Measurements from ENCODE around the gene C1QTNF4. TPM values are rescaled to one million over a fixed set of nuclear protein-coding genes. Genes with fewer than 3 reads are reported as not detected.
A peak's percentile ranks its signal among the peaks of the same experiment; 100 is the strongest.
"Not testable (repeated sequence)": the region's sequence is repeated elsewhere in the genome, so short reads cannot be mapped to it uniquely, and the experiment has no call there.

The C1QTNF4 gene
- total and polyA plus RNA-seq, 4 donors: 0.40 to 1.8 (median 1.1) TPM

GRCh38 chr11:47564933-47565339 is 29.3 kb downstream of the C1QTNF4 start:
- Histone ChIP-seq H3K9ac (ENCODE audit: insufficient read depth in 1 of 2, low read length in 2 of 2) (peak overlapping the region; percentile 61 to 88), H3K27ac (ENCODE audit: low read depth in 1 of 2, low read length in 1 of 2) (peak overlapping the region; percentile 38 to 91), H3K9me3 (ENCODE audit: control insufficient read depth in 4 of 4, insufficient read depth in 3 of 4, low read length in 3 of 4) (no peaks in the 10 kb centered on the region), H3K36me3 (ENCODE audit: control insufficient read depth in 4 of 4, insufficient read depth in 4 of 4, low read length in 4 of 4) (peaks cover 0 to 8% (median 4%) of the 10 kb centered on the region in 4 donors), H3K4me3 (peak overlapping the region; percentile 75), H3K27me3 (ENCODE audit: control insufficient read depth in 3 of 3, insufficient read depth in 3 of 3, low read length in 2 of 3) (no peaks in the 10 kb centered on the region), H3K4me1 (ENCODE audit: control insufficient read depth in 5 of 5, insufficient read depth in 5 of 5, low read length in 5 of 5) (peaks cover 0 to 9% (median 0%) of the 10 kb centered on the region in 5 donors)
- no peak for ATAC-seq (ENCODE audit: insufficient read depth, low FRiP score)
- WGBS, 2 donors: 10% methylated on average over 11 of the region's 11 CpGs
- no peak for DNase-seq
- no peak for TF ChIP-seq CTCF (IDR thresholded peaks at IDR 0.05; ENCODE audit: control extremely low read depth, extremely low read depth)

DNA sequence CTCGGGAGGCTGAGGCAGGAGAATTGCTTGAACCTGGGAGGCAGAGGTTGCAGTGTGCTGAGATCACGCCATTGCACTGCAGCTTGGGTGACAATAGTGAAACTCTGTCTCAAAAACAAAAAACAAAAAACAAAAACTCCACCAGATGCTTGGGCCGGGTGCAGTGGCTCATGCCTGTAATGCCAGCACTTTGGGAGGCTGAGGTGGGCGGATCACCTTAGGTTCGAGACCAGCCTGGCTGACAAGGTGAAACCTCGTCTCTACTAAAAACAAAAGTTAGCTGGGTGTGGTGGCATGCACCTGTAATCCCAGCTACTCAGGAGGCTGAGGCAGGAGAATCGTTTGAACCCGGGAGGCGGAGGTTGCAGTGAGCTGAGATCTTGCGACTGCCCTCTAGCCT is 29.8 kb downstream of the C1QTNF4 start:
- H3K9ac ChIP-seq (ENCODE audit: insufficient read depth in 1 of 2, low read length in 2 of 2); H3K4me1 ChIP-seq (ENCODE audit: control insufficient read depth in 5 of 5, insufficient read depth in 5 of 5, low read length in 5 of 5); H3K9me3 ChIP-seq (ENCODE audit: control insufficient read depth in 4 of 4, insufficient read depth in 3 of 4, low read length in 3 of 4); H3K4me3 ChIP-seq; H3K36me3 ChIP-seq (ENCODE audit: control insufficient read depth in 4 of 4, insufficient read depth in 4 of 4, low read length in 4 of 4); ATAC-seq (ENCODE audit: insufficient read depth, low FRiP score); H3K27me3 ChIP-seq (ENCODE audit: control insufficient read depth in 3 of 3, insufficient read depth in 3 of 3, low read length in 2 of 3); DNase-seq; H3K27ac ChIP-seq (ENCODE audit: low read depth in 1 of 2, low read length in 1 of 2): not testable (repeated sequence)
- 90 to 93% methylated on average over 10 of the region's 10 CpGs for WGBS, 2 donors

DNA sequence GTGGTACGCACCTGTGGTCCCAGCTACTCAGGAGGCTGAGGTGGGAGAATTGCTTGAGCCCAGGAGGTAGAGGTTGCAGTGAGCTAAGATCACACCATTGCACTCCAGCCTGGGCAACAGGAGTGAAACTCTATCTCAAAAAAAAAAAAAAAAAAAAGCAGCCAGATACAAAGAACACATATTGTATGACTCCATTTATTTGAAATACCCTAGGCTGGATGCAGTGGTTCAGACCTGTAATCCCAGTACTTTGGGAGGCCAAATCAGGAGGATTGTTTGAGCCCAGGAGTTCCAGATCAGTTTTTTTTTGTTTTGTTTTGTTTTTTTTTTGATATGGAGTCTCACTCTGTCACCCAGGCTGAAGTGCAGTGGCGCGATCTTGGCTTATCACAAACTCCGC is 31.8 kb downstream of the C1QTNF4 start:
- not testable (repeated sequence) for H3K27me3 ChIP-seq (ENCODE audit: control insufficient read depth in 3 of 3, insufficient read depth in 3 of 3, low read length in 2 of 3); H3K9me3 ChIP-seq (ENCODE audit: control insufficient read depth in 4 of 4, insufficient read depth in 3 of 4, low read length in 3 of 4); H3K4me3 ChIP-seq; H3K4me1 ChIP-seq (ENCODE audit: control insufficient read depth in 5 of 5, insufficient read depth in 5 of 5, low read length in 5 of 5); DNase-seq; H3K27ac ChIP-seq (ENCODE audit: low read depth in 1 of 2, low read length in 1 of 2); ATAC-seq (ENCODE audit: insufficient read depth, low FRiP score); H3K9ac ChIP-seq (ENCODE audit: insufficient read depth in 1 of 2, low read length in 2 of 2); H3K36me3 ChIP-seq (ENCODE audit: control insufficient read depth in 4 of 4, insufficient read depth in 4 of 4, low read length in 4 of 4)
- WGBS, 2 donors: 93 to 94% methylated on average over 4 of the region's 4 CpGs

- H3K27me3 ChIP-seq (ENCODE audit: control insufficient read depth in 3 of 3, insufficient read depth in 3 of 3, low read length in 2 of 3): no peaks in the 10 kb centered on the region
- no peaks in the 10 kb centered on the region for H3K36me3 ChIP-seq (ENCODE audit: control insufficient read depth in 4 of 4, insufficient read depth in 4 of 4, low read length in 4 of 4)
- DNase-seq (no peak), ATAC-seq (ENCODE audit: insufficient read depth, low FRiP score) (no peak)
- H3K9me3 ChIP-seq (ENCODE audit: control insufficient read depth in 4 of 4, insufficient read depth in 3 of 4, low read length in 3 of 4): no peaks in the 10 kb centered on the region
- H3K9ac ChIP-seq (ENCODE audit: insufficient read depth in 1 of 2, low read length in 2 of 2): no peak overlapping the region
- H3K4me1 ChIP-seq (ENCODE audit: control insufficient read depth in 5 of 5, insufficient read depth in 5 of 5, low read length in 5 of 5): peaks cover 0 to 5% (median 0%) of the 10 kb centered on the region in 5 donors
- H3K4me3 ChIP-seq: no peak overlapping the region
- 54 to 70% methylated on average over 2 of the region's 2 CpGs for whole genome bisulfite sequencing, 2 donors
- TF ChIP-seq CTCF (IDR thresholded peaks at IDR 0.05; ENCODE audit: control extremely low read depth, extremely low read depth): no peak
- no peak overlapping the region for H3K27ac ChIP-seq (ENCODE audit: low read depth in 1 of 2, low read length in 1 of 2)
Observed at GRCh38 chr11:47560426-47560825, 33.8 kb downstream of the C1QTNF4 start.

- TF ChIP-seq CTCF (IDR thresholded peaks at IDR 0.05; ENCODE audit: control extremely low read depth, extremely low read depth): no peak
- Histone ChIP-seq H3K4me1 (ENCODE audit: control insufficient read depth in 5 of 5, insufficient read depth in 5 of 5, low read length in 5 of 5) (peaks cover 0 to 2% (median 0%) of the 10 kb centered on the region in 5 donors), H3K9me3 (ENCODE audit: control insufficient read depth in 4 of 4, insufficient read depth in 3 of 4, low read length in 3 of 4) (no peaks in the 10 kb centered on the region), H3K27me3 (ENCODE audit: control insufficient read depth in 3 of 3, insufficient read depth in 3 of 3, low read length in 2 of 3) (no peaks in the 10 kb centered on the region), H3K9ac (ENCODE audit: insufficient read depth in 1 of 2, low read length in 2 of 2) (no peak overlapping the region), H3K4me3 (no peak overlapping the region), H3K36me3 (ENCODE audit: control insufficient read depth in 4 of 4, insufficient read depth in 4 of 4, low read length in 4 of 4) (no peaks in the 10 kb centered on the region), H3K27ac (ENCODE audit: low read depth in 1 of 2, low read length in 1 of 2) (no peak overlapping the region)
- 98% methylated on average over 1 of the region's 1 CpG for WGBS, 2 donors
- DNase-seq: no peak
- ATAC-seq (ENCODE audit: insufficient read depth, low FRiP score): no peak
Observed at GRCh38 chr11:47558695-47559094, 35.5 kb downstream of the C1QTNF4 start.

GRCh38 chr11:47557004-47557403 is 37.2 kb downstream of the C1QTNF4 start:
- 89 to 95% methylated on average over 12 of the region's 12 CpGs for WGBS, 2 donors
- not testable (repeated sequence) for H3K27me3 ChIP-seq (ENCODE audit: control insufficient read depth in 3 of 3, insufficient read depth in 3 of 3, low read length in 2 of 3); H3K27ac ChIP-seq (ENCODE audit: low read depth in 1 of 2, low read length in 1 of 2)

More at GRCh38 chr11:47557004-47557403, 37.2 kb downstream of the C1QTNF4 start:
- not testable (repeated sequence) for DNase-seq; H3K9me3 ChIP-seq (ENCODE audit: control insufficient read depth in 4 of 4, insufficient read depth in 3 of 4, low read length in 3 of 4); ATAC-seq (ENCODE audit: insufficient read depth, low FRiP score); H3K4me3 ChIP-seq; H3K36me3 ChIP-seq (ENCODE audit: control insufficient read depth in 4 of 4, insufficient read depth in 4 of 4, low read length in 4 of 4); H3K4me1 ChIP-seq (ENCODE audit: control insufficient read depth in 5 of 5, insufficient read depth in 5 of 5, low read length in 5 of 5); H3K9ac ChIP-seq (ENCODE audit: insufficient read depth in 1 of 2, low read length in 2 of 2)
